HepG2 (cell line): ENCODE measurements around the gene KRT6C. TPM values are rescaled to one million over a fixed set of nuclear protein-coding genes. Genes with fewer than 3 reads are reported as not detected.

ENCODE experiments used
- ATAC-seq: fragments of 200-7000 bp; cut with Tn5 transposase; 3 replicates; pipeline ENCODE4 v1.9.1; 2020; ENCODE audit warnings: mild to moderate bottlenecking, moderate library complexity
- BruUV-seq: library from RNA; stranded (reverse); fragments of 400-500 nt; replicated peaks from 2 replicates; lab custom pipeline; 2021; lab: Mats Ljungman, UMichigan
- CTCF ChIA-PET: fragments of 300-600 bp; formaldehyde crosslinking; extraction: SDS; loops from one replicate; lab custom pipeline; 2021; ENCODE audit warnings: low total read pairs, inconsistent platforms, low intra/inter-chr PET ratio; lab: Yijun Ruan, JAX
- POLR2A ChIA-PET: fragments of 350-600 bp; sonication (Branson Sonifier 250); formaldehyde crosslinking; loops from one replicate; lab custom pipeline; 2020; ENCODE audit warnings: antibody characterized with exemption, inconsistent platforms; lab: Yijun Ruan, JAX
- DNase-seq: peaks from one replicate; pipeline ENCODE4 v3.0.0-alpha.2; 2015; ENCODE audit warnings: low spot score
- FAIRE-seq: peaks from 3 replicates; lab custom pipeline; 2011; peaks lifted over from hg19 to GRCh38; lab: Jason Lieb, UNC
- H2AFZ ChIP-seq: one replicate; pipeline ENCODE4 v1.6.1; 2011; ENCODE audit warnings: low read length, inconsistent platforms
- H3K27ac ChIP-seq: fragments of 300-600 bp; 3 replicates; pipeline ENCODE4 v1.8.0; 2011; ENCODE audit warnings: mixed run types, mild to moderate bottlenecking, mixed read lengths, low read length, inconsistent platforms; ENCODE audit not compliant: insufficient read depth; ENCODE audit errors: extremely low read length
- H3K27me3 ChIP-seq, 2 experiments: fragments of 200-600 bp in 1 of 2; 2 replicates in 1 of 2; 3 replicates in 1 of 2; pipeline versions ENCODE4 v1.6.0 to v1.8.0; 2011; ENCODE audit warnings: low read length in 2 of 2, mild to moderate bottlenecking in 2 of 2, moderate library complexity in 2 of 2, inconsistent platforms in 1 of 2; ENCODE audit not compliant: insufficient read depth in 2 of 2, control insufficient read depth in 1 of 2
- H3K36me3 ChIP-seq, 2 experiments: fragments of 200-600 bp in 1 of 2; replicated peaks in 1 of 2; 2 replicates in 1 of 2; 3 replicates in 1 of 2; pipeline versions ENCODE4 v1.5.1 to v1.8.0; 2011; ENCODE audit warnings: low read length in 2 of 2, inconsistent platforms in 1 of 2; ENCODE audit not compliant: insufficient read depth in 2 of 2, control insufficient read depth in 1 of 2
- H3K4me1 ChIP-seq: 2 replicates; pipeline ENCODE4 v1.5.1; 2012; ENCODE audit warnings: low read length, inconsistent platforms; ENCODE audit not compliant: insufficient read depth
- H3K4me2 ChIP-seq: 2 replicates; pipeline ENCODE4 v1.6.0; 2011; ENCODE audit warnings: low read depth, low read length, inconsistent platforms
- H3K4me3 ChIP-seq, 3 experiments: fragments of 200-600 bp in 1 of 3; sonication (generic), shearing (Covaris generic) in 1 of 3; replicated peaks in 1 of 3; 2 replicates each; pipeline ENCODE4 v1.5.1; 2011 to 2016; ENCODE audit warnings: low read length in 3 of 3, inconsistent platforms in 2 of 3, low read depth in 2 of 3, mild to moderate bottlenecking in 2 of 3, control low read depth in 1 of 3, mixed read lengths in 1 of 3; ENCODE audit not compliant: insufficient read depth in 1 of 3
- H3K79me2 ChIP-seq: one replicate; pipeline ENCODE4 v1.6.1; 2011; ENCODE audit warnings: low read length, inconsistent platforms; ENCODE audit not compliant: insufficient read depth
- H3K9ac ChIP-seq: 2 replicates; pipeline ENCODE4 v1.6.0; 2011; ENCODE audit warnings: mild to moderate bottlenecking, low read depth, low read length, inconsistent platforms; ENCODE audit not compliant: insufficient read depth
- H3K9me3 ChIP-seq: 2 replicates; pipeline ENCODE4 v1.5.1; 2012; ENCODE audit warnings: mild to moderate bottlenecking, low read length
- H4K20me1 ChIP-seq: 2 replicates; pipeline ENCODE4 v1.6.0; 2011; ENCODE audit warnings: inconsistent platforms, mild to moderate bottlenecking, low read length, moderate library complexity; ENCODE audit not compliant: insufficient read depth
- CEBPZ ChIP-seq: IDR thresholded peaks from 2 replicates; pipeline ENCODE4 v1.6.1; 2012; ENCODE audit warnings: low read length, improper control_type of control experiment
- GTF3A ChIP-seq: sonication (generic); formaldehyde crosslinking; conservative IDR thresholded peaks from 2 replicates; pipeline ENCODE4 v1.4.0; 2020; ENCODE audit warnings: mild to moderate bottlenecking, missing genetic modification reagents
- KDM4B ChIP-seq: sonication (generic); formaldehyde crosslinking; IDR thresholded peaks from 2 replicates; pipeline ENCODE4 v1.4.0; 2020; ENCODE audit warnings: missing genetic modification reagents
- NONO ChIP-seq, 2 experiments: fragments of 450-650 bp in 1 of 2; sonication (generic) in 1 of 2; formaldehyde crosslinking in 1 of 2; IDR thresholded peaks in 1 of 2; conservative IDR thresholded peaks in 1 of 2; 2 replicates each; pipeline versions ENCODE4 v1.6.1 to v1.8.0; 2017 to 2022; ENCODE audit warnings: mild to moderate bottlenecking in 1 of 2, missing genetic modification reagents in 1 of 2, moderate library complexity in 1 of 2
- PAX8 ChIP-seq: sonication (generic); formaldehyde crosslinking; IDR thresholded peaks from 2 replicates; pipeline ENCODE4 v1.8.0; 2022; ENCODE audit warnings: mild to moderate bottlenecking, missing genetic modification reagents, borderline replicate concordance
- SAFB2 ChIP-seq: sonication (generic); formaldehyde crosslinking; IDR thresholded peaks from 2 replicates; pipeline ENCODE4 v1.5.1; 2020; ENCODE audit warnings: missing genetic modification reagents, low read depth, mild to moderate bottlenecking, borderline replicate concordance
- SALL2 ChIP-seq: sonication (generic); formaldehyde crosslinking; IDR thresholded peaks from 2 replicates; pipeline ENCODE4 v1.8.1; 2023; ENCODE audit warnings: mild to moderate bottlenecking, missing genetic modification reagents, inconsistent platforms
- SUZ12 ChIP-seq: fragments of 150-350 bp; IDR thresholded peaks from 2 replicates; pipeline ENCODE4 v1.6.1; 2014; ENCODE audit warnings: low read depth, low read length
- TEAD2 ChIP-seq: sonication (generic); formaldehyde crosslinking; IDR thresholded peaks from 2 replicates; pipeline ENCODE4 v1.9.0; 2021; ENCODE audit warnings: missing genetic modification reagents
- TFAP4 ChIP-seq: sonication (generic); IDR thresholded peaks from 2 replicates; pipeline ENCODE4 v1.6.1; 2016; ENCODE audit warnings: low read depth, borderline replicate concordance
- TRIM24 ChIP-seq: sonication (generic); formaldehyde crosslinking; IDR thresholded peaks from 2 replicates; pipeline ENCODE4 v1.8.0; 2022; ENCODE audit warnings: mild to moderate bottlenecking, missing genetic modification reagents
- ZNF800 ChIP-seq: sonication (generic); formaldehyde crosslinking; IDR thresholded peaks from 2 replicates; pipeline ENCODE4 v1.4.0; 2020; ENCODE audit warnings: missing genetic modification reagents
- WGBS: methylation state at CpG from one replicate; pipeline ENCODE4 v1.1.6; 2017; ENCODE audit warnings: low lambda C conversion rate; 5-methylcytosine and 5-hydroxymethylcytosine counted together
- in situ Hi-C: cut with HindIII; loops from 2 replicates; pipeline ENCODE4 v1.10.0; 2017; ENCODE audit warnings: low pct_unique_long_range_greater_than_20kb; ENCODE audit not compliant: extremely low pct_ligation_motif_present
- intact Hi-C: fragments of 100-400 bp; cut with micrococcal nuclease; formaldehyde crosslinking; loops from one replicate; pipeline ENCODE4 v1.10.0; 2022; ENCODE audit not compliant: unreplicated experiment
- polyA plus RNA-seq, 8 experiments: library from polyadenylated mRNA; depleted of rRNA in 3 of 8; stranded (reverse) in 7 of 8; unstranded in 1 of 8; fragments of >200 nt; fragmentation: Illumina TruSeq in 4 of 8; extraction: Trizol in 4 of 8; gene quantifications; 2 replicates each; pipeline versions ENCODE4 v1.2.1 to v1.2.3, GENCODE V29; 2011 to 2016; ENCODE audit warnings: low read depth in 4 of 8, missing spikeins in 1 of 8, mixed read lengths in 1 of 8; ENCODE audit not compliant: insufficient read depth in 1 of 8
- total RNA-seq, 5 experiments: library from RNA; depleted of rRNA; stranded (reverse); fragments of >200 nt; fragmentation: Illumina TruSeq; extraction: Trizol; gene quantifications; 2 replicates each; pipeline ENCODE4 v1.2.3, GENCODE V29; 2016; ENCODE audit warnings: low read depth in 1 of 5
- TF ChIP-seq, protein P1 (sequence below): sonication (generic); formaldehyde crosslinking; IDR thresholded peaks from 2 replicates; pipeline ENCODE4 v1.8.1; 2023; ENCODE audit warnings: missing genetic modification reagents, inconsistent platforms, borderline replicate concordance
- TF ChIP-seq, protein P2 (sequence below): sonication (generic); formaldehyde crosslinking; IDR thresholded peaks from 2 replicates; pipeline ENCODE4 v1.4.0; 2020; ENCODE audit warnings: missing genetic modification reagents, borderline replicate concordance

The KRT6C gene
- total and polyA plus RNA-seq, 2 of the 13 experiments (the other 11 are each of a cell fraction or from before 2014, with no cell fraction given) = 0.03 TPM; not detected in 1

DNA sequence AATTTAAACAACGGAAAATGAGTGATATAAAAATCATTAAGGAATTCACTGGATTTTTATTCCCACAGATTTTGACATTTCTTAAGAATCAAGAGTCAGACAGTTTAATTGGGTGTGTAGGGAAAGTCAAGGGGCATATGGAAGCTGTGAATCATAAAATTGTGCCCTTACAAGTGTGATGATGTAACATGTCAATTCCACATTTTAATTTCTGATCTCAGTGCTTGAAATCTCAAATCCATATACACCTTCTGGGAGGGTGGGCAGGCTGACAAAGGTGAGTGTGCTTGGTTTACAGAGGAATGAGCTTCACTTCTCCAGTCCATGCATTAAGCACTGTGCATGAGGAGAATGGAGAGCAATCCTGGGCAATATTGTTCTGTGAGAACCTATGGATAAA, 20.5 kb upstream of the KRT6C start:
- Histone ChIP-seq H3K27ac (no peak overlapping the region), H3K27me3 (peaks cover 3 to 17% of the 10 kb centered on the region in 2 experiments; a peak in 3 of 5 replicates), H3K4me3 (no peak overlapping the region), H2AFZ (no peak overlapping the region), H4K20me1 (no peaks in the 10 kb centered on the region), H3K9ac (no peak overlapping the region), H3K4me2 (no peak overlapping the region), H3K79me2 (no peaks in the 10 kb centered on the region), H3K4me1 (0 out of 2 replicates have a peak, but pooled peaks cover 6% of the 10 kb centered on the region), H3K36me3 (no peaks in the 10 kb centered on the region), H3K9me3 (no peaks in the 10 kb centered on the region)
- DNase-seq (no peak), FAIRE-seq (no peak), ATAC-seq (no peak)
- WGBS = 8% methylated on average over 1 of the region's 1 CpG
- intact Hi-C loops = no loop called here
- in situ Hi-C loops = no loop called here
- BruUV-seq = no TSS peak
- POLR2A ChIA-PET = no interaction called here
- CTCF ChIA-PET = no interaction called here
- TF ChIP-seq TRIM24 (CRISPR knock-in tag) = no peak
- TF ChIP-seq ZNF800 (CRISPR knock-in tag) = no peak
- TF ChIP-seq SALL2 (CRISPR knock-in tag) = no peak
- no peak for TF ChIP-seq CEBPZ
- TF ChIP-seq KDM4B (CRISPR knock-in tag) = no peak
- TF ChIP-seq SAFB2 (CRISPR knock-in tag) = no peak
- TF ChIP-seq NONO (IDR thresholded peaks at IDR 0.05) = no peak
- TF ChIP-seq NONO (CRISPR knock-in tag; conservative IDR thresholded peaks at IDR 0.05) = no peak
- TF ChIP-seq TEAD2 (CRISPR knock-in tag) = no peak
- no peak for TF ChIP-seq TFAP4
- TF ChIP-seq, protein P1, sequence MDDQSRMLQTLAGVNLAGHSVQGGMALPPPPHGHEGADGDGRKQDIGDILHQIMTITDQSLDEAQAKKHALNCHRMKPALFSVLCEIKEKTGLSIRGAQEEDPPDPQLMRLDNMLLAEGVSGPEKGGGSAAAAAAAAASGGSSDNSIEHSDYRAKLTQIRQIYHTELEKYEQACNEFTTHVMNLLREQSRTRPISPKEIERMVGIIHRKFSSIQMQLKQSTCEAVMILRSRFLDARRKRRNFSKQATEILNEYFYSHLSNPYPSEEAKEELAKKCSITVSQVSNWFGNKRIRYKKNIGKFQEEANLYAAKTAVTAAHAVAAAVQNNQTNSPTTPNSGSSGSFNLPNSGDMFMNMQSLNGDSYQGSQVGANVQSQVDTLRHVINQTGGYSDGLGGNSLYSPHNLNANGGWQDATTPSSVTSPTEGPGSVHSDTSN (CRISPR knock-in tag) = no peak
- no peak for TF ChIP-seq GTF3A
- TF ChIP-seq, protein P2, sequence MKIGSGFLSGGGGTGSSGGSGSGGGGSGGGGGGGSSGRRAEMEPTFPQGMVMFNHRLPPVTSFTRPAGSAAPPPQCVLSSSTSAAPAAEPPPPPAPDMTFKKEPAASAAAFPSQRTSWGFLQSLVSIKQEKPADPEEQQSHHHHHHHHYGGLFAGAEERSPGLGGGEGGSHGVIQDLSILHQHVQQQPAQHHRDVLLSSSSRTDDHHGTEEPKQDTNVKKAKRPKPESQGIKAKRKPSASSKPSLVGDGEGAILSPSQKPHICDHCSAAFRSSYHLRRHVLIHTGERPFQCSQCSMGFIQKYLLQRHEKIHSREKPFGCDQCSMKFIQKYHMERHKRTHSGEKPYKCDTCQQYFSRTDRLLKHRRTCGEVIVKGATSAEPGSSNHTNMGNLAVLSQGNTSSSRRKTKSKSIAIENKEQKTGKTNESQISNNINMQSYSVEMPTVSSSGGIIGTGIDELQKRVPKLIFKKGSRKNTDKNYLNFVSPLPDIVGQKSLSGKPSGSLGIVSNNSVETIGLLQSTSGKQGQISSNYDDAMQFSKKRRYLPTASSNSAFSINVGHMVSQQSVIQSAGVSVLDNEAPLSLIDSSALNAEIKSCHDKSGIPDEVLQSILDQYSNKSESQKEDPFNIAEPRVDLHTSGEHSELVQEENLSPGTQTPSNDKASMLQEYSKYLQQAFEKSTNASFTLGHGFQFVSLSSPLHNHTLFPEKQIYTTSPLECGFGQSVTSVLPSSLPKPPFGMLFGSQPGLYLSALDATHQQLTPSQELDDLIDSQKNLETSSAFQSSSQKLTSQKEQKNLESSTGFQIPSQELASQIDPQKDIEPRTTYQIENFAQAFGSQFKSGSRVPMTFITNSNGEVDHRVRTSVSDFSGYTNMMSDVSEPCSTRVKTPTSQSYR (CRISPR knock-in tag) = no peak
- no peak for TF ChIP-seq PAX8 (CRISPR knock-in tag)
- no peak for TF ChIP-seq SUZ12
